Astrocyte (in vitro differentiated cells and primary cell): ENCODE results near the gene IL21R. TPM values are rescaled to one million over a fixed set of nuclear protein-coding genes. Genes with fewer than 3 reads are reported as not detected.
A peak's percentile ranks its signal among the peaks of the same experiment; 100 is the strongest.

Source experiments
- DNase-seq: peaks from one replicate; pipeline ENCODE4 v3.0.0-alpha.2; 2010; ENCODE audit warnings: low read depth
- FAIRE-seq: peaks from 2 replicates; lab custom pipeline; 2011; peaks lifted over from hg19 to GRCh38; lab: Jason Lieb, UNC
- H2AFZ ChIP-seq: 2 replicates; pipeline ENCODE4 v1.6.0; 2012; ENCODE audit warnings: low read depth, low read length, inconsistent platforms
- H3K27ac ChIP-seq: 2 replicates; pipeline ENCODE4 v1.5.1; 2011; ENCODE audit warnings: low read depth, low read length, inconsistent platforms
- H3K27me3 ChIP-seq: 2 replicates; pipeline ENCODE4 v1.6.0; 2011; ENCODE audit warnings: low read length, inconsistent platforms; ENCODE audit not compliant: insufficient read depth
- H3K36me3 ChIP-seq: 2 replicates; pipeline ENCODE4 v1.5.1; 2011; ENCODE audit warnings: low read length, inconsistent platforms; ENCODE audit not compliant: insufficient read depth
- H3K4me1 ChIP-seq: 2 replicates; pipeline ENCODE4 v1.5.1; 2011; ENCODE audit warnings: low read length, inconsistent platforms; ENCODE audit not compliant: insufficient read depth
- H3K4me2 ChIP-seq: 2 replicates; pipeline ENCODE4 v1.6.0; 2012; ENCODE audit warnings: low read length, inconsistent platforms
- H3K4me3 ChIP-seq: 2 replicates; pipeline ENCODE4 v1.5.1; 2011; ENCODE audit warnings: low read depth, mild to moderate bottlenecking, low read length, inconsistent platforms; ENCODE audit not compliant: insufficient read depth
- H3K79me2 ChIP-seq: 2 replicates; pipeline ENCODE4 v1.6.0; 2012; ENCODE audit warnings: mild to moderate bottlenecking, low read length, inconsistent platforms; ENCODE audit not compliant: insufficient read depth
- H3K9ac ChIP-seq: 2 replicates; pipeline ENCODE4 v1.6.0; 2012; ENCODE audit warnings: mild to moderate bottlenecking, low read length, inconsistent platforms
- H3K9me3 ChIP-seq: 2 replicates; pipeline ENCODE4 v1.5.1; 2012; ENCODE audit warnings: low read depth, mild to moderate bottlenecking, low read length, inconsistent platforms; ENCODE audit not compliant: insufficient read depth
- H4K20me1 ChIP-seq: 2 replicates; pipeline ENCODE4 v1.6.0; 2012; ENCODE audit warnings: low read length, inconsistent platforms; ENCODE audit not compliant: insufficient read depth
- H3K27ac Mint-ChIP-seq: one replicate; pipeline ENCODE4 v1.8.0; 2021; ENCODE audit warnings: mild to moderate bottlenecking, mixed read lengths; ENCODE audit not compliant: unreplicated experiment
- H3K27me3 Mint-ChIP-seq: one replicate; pipeline ENCODE4 v1.8.0; 2021; ENCODE audit warnings: low read depth, mixed read lengths; ENCODE audit not compliant: unreplicated experiment
- H3K36me3 Mint-ChIP-seq: one replicate; pipeline ENCODE4 v1.8.0; 2021; ENCODE audit warnings: low read depth, mixed read lengths; ENCODE audit not compliant: unreplicated experiment
- H3K4me1 Mint-ChIP-seq: one replicate; pipeline ENCODE4 v1.8.0; 2021; ENCODE audit warnings: low read depth, mixed read lengths; ENCODE audit not compliant: unreplicated experiment
- H3K4me3 Mint-ChIP-seq: one replicate; pipeline ENCODE4 v1.8.0; 2021; ENCODE audit warnings: mild to moderate bottlenecking, moderate library complexity, mixed read lengths; ENCODE audit not compliant: unreplicated experiment
- H3K9me3 Mint-ChIP-seq: one replicate; pipeline ENCODE4 v1.8.0; 2021; ENCODE audit warnings: mild to moderate bottlenecking, mixed read lengths; ENCODE audit not compliant: unreplicated experiment
- CTCF ChIP-seq: IDR thresholded peaks from 2 replicates; pipeline ENCODE4 v1.5.1; 2011; ENCODE audit warnings: low read depth, mild to moderate bottlenecking, inconsistent platforms, low read length, moderate library complexity; ENCODE audit not compliant: insufficient read depth
- EZH2 ChIP-seq: IDR thresholded peaks from 2 replicates; pipeline ENCODE4 v1.6.1; 2012; ENCODE audit warnings: mild to moderate bottlenecking, low read length, inconsistent platforms; ENCODE audit not compliant: insufficient read depth
- total RNA-seq: library from RNA; stranded (reverse); gene quantifications from 2 replicates; pipeline ENCODE4 v1.2.1, GENCODE V29; 2021

IL21R gene
- total RNA-seq, 1 donor from 2014 or later = 1.8 TPM

- no peak overlapping the region for H3K4me3 Mint-ChIP-seq
- no peak overlapping the region for H3K4me3 ChIP-seq
- H3K36me3 ChIP-seq = no peaks in the 10 kb centered on the region
- no peak overlapping the region for H3K27ac ChIP-seq
- no peaks in the 10 kb centered on the region for H3K79me2 ChIP-seq
- H3K27me3 ChIP-seq = no peaks in the 10 kb centered on the region
- H2AFZ ChIP-seq = no peak overlapping the region
- no peak overlapping the region for H3K27ac Mint-ChIP-seq
- FAIRE-seq = no peak
- peak overlapping the region; percentile 71 for H3K4me2 ChIP-seq
- H3K4me1 Mint-ChIP-seq = peaks cover 26% of the 10 kb centered on the region
- no peaks in the 10 kb centered on the region for H3K27me3 Mint-ChIP-seq
- H4K20me1 ChIP-seq = no peaks in the 10 kb centered on the region
- no peaks in the 10 kb centered on the region for H3K36me3 Mint-ChIP-seq
- peaks cover 22% of the 10 kb centered on the region for H3K4me1 ChIP-seq
- no peak overlapping the region for H3K9ac ChIP-seq
- TF ChIP-seq EZH2 (no peak), CTCF (no peak)
- no peak for DNase-seq
- H3K9me3 ChIP-seq = no peaks in the 10 kb centered on the region
- no peaks in the 10 kb centered on the region for H3K9me3 Mint-ChIP-seq
Measured at GRCh38 chr16:27402964-27403600, 1.1 kb downstream of the IL21R start.

DNA sequence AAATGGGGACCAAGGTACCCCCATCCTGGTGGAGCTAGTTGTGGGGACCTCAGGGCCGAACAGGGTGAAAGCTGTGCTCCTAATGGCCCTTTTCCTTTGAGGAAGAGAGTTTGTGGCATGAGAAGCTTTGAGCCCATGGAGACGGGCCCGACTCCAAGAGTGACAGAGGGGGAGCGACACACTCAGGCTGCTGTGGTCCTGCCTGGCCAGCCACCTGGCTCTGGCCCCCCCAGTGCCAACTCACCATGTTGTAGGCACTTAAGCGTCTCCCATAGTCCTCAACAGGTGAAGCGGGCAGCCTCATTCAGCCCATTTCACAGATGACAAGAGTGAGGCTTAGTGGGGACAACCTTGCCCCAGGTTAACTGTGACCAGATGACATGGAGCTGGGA, 1.6 kb downstream of the IL21R start:
- no peak overlapping the region for H3K27ac Mint-ChIP-seq
- no peaks in the 10 kb centered on the region for H3K36me3 ChIP-seq
- no peak overlapping the region for H3K27ac ChIP-seq
- H4K20me1 ChIP-seq = no peaks in the 10 kb centered on the region
- FAIRE-seq (no peak), DNase-seq (no peak)
- H3K4me2 ChIP-seq = no peak overlapping the region
- no peaks in the 10 kb centered on the region for H3K27me3 ChIP-seq
- H3K4me3 Mint-ChIP-seq = no peak overlapping the region
- TF ChIP-seq EZH2 = no peak
- no peak for TF ChIP-seq CTCF
- no peak overlapping the region for H3K4me3 ChIP-seq
- H3K9me3 Mint-ChIP-seq = no peaks in the 10 kb centered on the region
- H2AFZ ChIP-seq = no peak overlapping the region
- no peaks in the 10 kb centered on the region for H3K36me3 Mint-ChIP-seq
- peaks cover 28% of the 10 kb centered on the region for H3K4me1 ChIP-seq
- no peak overlapping the region for H3K9ac ChIP-seq
- no peaks in the 10 kb centered on the region for H3K79me2 ChIP-seq
- H3K4me1 Mint-ChIP-seq = peaks cover 32% of the 10 kb centered on the region
- H3K9me3 ChIP-seq = no peaks in the 10 kb centered on the region
- no peaks in the 10 kb centered on the region for H3K27me3 Mint-ChIP-seq

DNA sequence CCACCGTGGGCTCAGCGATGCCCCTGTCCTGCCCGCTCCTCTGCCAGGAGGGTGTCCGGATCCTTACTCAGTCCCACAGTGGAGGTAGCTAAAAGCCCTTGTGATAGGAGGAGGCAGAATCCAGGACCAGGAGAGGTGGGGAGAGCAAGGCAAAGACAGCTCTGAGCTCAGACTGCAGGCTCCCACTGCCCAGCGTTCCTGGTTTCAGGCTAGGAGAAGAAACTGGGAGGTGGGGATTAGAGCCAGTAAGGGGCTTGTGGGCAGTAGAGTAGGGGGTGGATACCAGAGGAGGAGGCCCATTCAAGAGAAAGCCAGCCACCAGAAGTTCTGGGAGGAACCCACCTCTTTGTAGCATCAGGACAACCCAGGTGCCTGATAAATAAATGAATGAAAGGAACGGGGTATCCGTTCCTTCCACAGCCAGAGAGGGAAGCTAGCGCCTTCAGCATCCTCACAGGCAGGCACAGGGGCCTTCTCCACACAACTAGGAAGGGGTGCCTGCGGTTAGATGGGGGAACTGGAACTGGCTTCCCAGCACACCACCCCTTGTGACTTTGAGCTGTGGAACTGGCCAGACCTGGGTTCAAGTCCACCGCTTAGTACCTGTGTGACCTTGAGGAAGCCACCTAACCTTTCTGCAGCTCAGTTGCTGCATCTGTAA, 2.3 kb downstream of the IL21R start:
- Histone ChIP-seq H3K9me3 (no peaks in the 10 kb centered on the region), H3K27ac (no peak overlapping the region), H2AFZ (no peak overlapping the region), H3K36me3 (no peaks in the 10 kb centered on the region), H3K9ac (no peak overlapping the region), H3K79me2 (no peaks in the 10 kb centered on the region), H3K4me3 (no peak overlapping the region), H3K4me1 (peaks cover 28% of the 10 kb centered on the region), H4K20me1 (no peaks in the 10 kb centered on the region), H3K4me2 (no peak overlapping the region), H3K27me3 (no peaks in the 10 kb centered on the region)
- TF ChIP-seq EZH2 = no peak
- DNase-seq (no peak), FAIRE-seq (no peak)
- Mint-ChIP-seq H3K27me3 (no peaks in the 10 kb centered on the region), H3K9me3 (no peaks in the 10 kb centered on the region), H3K27ac (no peak overlapping the region), H3K4me1 (peaks cover 35% of the 10 kb centered on the region), H3K4me3 (no peak overlapping the region), H3K36me3 (no peaks in the 10 kb centered on the region)
